Eye (tissue), 1 donor: ENCODE measurements around the gene TAF11L9.
"Not testable (repeated sequence)": the region's sequence is repeated elsewhere in the genome, so short reads cannot be mapped to it uniquely, and the experiment has no call there.

ENCODE experiments used
- DNase-seq: peaks from one replicate; pipeline ENCODE4 v3.0.0-alpha.2; 2015

TAF11L9 gene

DNA sequence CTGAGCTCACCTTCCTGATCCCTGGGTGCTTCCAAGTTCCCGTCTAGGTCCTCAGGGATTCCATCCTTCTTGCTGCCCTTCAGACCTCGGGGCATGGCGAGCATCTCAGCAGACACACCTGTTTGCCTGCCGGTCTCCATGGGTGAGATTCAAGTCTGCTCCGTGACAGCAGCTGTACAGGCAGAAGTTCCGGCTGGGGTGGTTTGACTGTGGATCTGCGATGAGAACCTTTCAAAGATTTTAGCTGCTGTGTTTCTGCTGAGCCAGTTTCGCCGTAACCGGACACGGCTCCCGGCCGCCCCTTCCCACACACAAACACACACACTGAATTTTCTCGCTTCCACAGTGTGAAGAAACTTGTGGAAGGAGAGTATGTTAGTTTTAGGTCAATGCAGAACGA, at the start of gene TAF11L9:
TAF11L9 (minus strand) TSS at position 140 of the 400 bp plus-strand sequence.
- not testable (repeated sequence) for DNase-seq

DNA sequence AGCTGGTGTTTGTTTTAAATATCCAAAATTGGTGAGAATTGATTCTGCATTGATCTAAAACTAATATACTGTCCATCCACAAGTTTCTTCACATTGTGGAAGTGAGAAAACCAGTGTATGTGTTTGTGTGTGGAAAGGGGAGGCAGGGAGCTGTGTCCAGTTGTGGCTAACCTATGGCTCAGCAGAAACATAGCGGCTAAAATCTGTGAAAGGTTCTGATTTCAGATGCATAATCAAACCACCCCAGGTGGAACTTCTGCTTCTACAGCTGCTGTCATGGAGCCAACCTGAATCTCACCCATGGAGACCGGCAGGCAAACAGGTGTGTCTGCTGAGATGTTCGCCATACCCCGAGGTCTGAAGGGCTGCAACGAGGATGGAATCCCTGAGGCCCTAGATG, 40.0 kb upstream of the TAF11L9 start, which contains the start of gene TAF11L14:
TAF11L14 (plus strand) TSS at position 301 of the 400 bp plus-strand sequence.
- no peak for DNase-seq

DNA sequence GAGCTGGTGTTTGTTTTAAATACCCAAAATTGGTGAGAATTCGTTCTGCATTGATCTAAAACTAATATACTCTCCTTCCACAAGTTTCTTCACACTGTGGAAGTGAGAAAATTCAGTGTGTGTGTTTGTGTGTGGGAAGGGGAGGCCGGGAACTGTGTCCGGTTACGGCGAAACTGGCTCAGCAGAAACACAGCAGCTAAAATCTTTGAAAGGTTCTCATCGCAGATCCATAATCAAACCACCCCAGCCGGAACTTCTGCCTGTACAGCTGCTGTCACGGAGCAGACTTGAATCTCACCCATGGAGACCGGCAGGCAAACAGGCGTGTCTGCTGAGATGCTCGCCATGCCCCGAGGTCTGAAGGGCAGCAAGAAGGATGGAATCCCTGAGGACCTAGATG, 37.6 kb upstream of the TAF11L9 start, which contains the start of gene TAF11L13:
TAF11L13 (plus strand) TSS at position 301 of the 400 bp plus-strand sequence.
- DNase-seq: not testable (repeated sequence)

DNA sequence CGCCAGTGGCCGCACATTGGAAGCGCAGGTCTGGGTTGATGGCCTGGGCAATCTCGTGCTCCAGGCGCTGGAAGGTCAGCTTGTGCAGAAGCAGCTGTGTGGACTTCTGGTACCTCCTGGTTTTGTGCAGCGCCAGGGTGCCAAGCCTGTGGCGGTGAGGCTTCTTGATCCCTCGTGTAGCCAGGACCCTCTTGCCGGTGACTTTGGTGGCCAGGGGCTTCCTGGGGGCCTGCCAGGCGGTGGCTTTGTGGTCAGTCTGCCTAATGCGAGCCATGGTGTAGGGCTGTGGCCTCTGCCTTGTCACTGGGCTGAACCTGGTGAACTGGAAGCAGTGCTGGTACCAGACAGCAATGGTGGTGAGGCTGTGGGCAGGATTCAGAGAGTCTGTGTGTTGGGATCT, 31.5 kb upstream of the TAF11L9 start:
- no peak for DNase-seq

DNA sequence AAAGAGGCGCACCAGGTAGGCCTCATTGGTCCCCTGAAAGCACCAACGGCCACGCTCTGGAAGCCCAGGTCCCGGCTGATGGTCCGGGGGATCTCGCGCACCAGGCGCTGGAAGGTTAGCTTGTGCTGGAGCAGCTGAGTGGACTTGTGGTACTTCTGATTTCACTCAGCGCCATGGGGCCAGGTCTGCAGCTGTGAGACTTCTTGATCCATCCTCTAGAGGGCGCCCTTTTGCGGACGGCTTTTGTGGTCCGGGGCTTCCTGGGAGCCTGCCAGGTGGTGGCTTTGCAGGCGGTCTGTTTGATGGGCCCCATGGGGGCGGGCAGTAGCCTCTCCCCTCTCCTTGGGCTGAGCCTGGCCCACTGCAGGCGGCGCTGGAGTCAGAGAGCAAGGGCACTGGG, 26.4 kb upstream of the TAF11L9 start:
- no peak for DNase-seq

DNA sequence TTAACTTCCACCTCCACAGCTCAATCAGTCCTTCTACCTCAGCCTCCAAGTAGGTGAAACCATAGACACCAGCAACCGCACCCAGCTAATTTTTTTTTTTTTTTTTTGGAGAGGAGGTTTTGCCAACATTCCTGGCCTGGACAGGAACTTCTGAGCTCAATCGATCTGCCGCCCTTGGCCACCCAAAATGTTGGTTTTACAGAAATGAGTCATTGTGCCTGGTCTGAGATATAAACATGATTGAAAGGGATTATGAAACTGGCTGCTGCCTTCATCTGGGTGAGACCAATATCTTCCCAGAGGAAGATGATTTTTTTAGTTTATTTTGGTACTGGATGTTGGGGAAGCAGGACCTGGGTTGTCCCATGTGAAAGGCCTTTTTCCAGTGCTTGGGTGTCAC, 25.2 kb upstream of the TAF11L9 start:
- no peak for DNase-seq

DNA sequence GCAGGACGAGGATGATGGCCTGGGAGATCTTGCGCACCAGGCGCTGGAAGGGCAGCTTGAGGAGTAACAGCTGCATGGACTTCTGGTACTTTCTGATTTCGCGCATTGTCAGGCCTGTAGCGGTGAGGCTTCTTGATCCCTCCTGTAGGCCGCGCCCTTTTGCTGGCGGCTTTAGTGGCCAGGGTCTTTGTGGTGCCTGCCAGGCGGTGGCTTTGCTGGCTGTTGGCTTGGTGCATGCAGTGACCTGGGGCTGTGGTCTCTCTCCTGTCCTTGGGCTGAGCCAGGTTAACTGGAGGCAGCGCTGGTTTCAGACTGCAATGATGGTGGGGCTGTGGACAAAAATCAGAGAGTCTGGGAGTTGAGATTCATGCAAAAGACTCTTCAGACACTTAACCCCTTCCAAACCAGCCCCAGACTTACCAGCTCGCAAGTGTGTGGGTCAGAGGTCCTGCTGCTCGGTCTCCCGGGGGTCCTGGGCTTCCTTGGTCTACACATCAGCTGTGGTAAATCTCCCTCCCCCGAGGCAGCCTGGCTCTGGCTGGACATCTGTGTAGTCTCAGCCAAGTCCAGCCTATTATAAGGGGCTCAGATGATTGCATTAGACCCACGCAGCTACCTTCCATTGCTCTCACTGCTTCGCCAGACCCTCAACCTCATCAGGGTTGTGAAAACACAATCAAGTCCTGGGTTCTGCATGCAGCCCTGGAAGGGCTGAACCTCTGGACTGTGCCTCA, 20.8 kb upstream of the TAF11L9 start:
- DNase-seq: no peak

DNA sequence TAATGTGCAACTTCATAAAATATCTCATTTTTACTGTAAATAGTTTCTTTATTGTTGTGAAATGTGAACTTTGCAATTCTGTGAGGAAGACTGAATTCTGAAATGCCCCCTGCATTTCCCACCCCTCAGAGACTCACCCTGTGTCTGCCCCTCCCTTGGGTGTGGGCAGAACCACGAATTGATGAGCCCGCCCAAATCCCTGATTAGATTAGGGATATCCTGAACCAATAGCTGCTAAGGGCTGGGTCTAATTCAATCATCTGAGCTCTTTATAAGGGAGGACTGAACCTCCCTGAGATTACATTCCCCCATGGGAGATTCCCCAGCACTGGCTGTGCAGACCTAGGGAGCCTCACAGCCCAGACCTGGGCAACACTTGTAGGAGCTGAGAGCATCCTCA, 15.9 kb upstream of the TAF11L9 start, which contains the start of gene TAF11L12:
TAF11L12 (plus strand) TSS at position 301 of the 400 bp plus-strand sequence.
- not testable (repeated sequence) for DNase-seq

DNA sequence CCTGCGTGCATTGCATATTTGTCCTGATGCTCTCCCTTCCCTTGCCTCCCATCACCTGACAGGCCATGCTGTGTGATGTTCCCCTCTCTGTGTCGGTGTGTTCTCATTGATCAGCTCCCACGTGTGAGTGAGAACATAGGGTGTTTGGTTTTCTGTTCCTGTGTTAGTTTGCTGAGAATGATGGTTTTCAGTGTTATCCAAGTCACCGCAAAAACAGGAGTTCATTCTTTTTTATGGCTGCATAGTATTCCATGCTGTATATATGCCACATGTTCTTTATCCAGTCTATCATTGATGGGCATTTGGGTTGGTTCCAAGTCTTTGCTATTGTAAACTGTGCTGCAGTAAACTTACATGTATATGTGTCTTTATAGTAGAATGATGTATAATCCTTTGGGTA, 13.3 kb upstream of the TAF11L9 start:
- DNase-seq: not testable (repeated sequence)

DNA sequence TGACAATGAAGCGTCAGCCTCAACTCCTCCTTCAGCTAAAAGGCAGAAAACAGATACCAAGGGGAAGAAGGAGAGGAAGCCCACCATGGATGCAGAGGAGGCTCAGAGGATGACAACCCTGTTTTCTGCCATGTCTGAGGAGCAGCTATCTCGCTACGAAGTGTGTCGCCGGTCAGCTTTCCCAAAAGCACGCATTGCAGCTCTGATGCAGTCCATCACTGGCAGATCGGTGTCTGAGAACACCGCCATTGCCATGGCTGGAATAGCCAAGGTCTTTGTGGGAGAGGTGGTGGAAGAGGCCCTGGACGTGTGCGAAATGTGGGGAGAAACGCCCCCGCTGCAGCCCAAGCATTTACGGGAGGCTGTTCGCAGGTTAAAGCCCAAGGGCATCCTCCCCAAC, 10.8 kb upstream of the TAF11L9 start:
- DNase-seq: no peak

DNA sequence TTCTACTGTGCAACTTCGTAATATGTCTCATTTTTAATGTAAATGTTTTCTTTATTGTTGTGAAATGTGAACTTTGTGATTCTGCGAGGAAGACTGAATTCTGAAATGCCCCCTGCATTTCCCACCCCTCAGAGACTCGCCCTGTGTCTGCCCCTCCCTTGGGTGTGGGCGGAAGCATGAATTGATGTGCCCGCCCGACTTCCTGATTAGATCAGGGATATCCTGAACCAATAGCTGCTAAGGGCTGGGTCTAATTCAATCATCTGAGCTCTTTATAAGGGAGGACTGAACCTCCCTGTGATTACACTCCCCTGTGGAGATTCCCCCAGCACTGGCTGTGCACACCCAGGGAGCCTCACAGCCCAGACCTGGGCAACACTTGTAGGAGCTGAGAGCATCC, 9.7 kb upstream of the TAF11L9 start, which contains the start of gene TAF11L11:
TAF11L11 (plus strand) TSS at position 304 of the 400 bp plus-strand sequence.
- DNase-seq: not testable (repeated sequence)

DNA sequence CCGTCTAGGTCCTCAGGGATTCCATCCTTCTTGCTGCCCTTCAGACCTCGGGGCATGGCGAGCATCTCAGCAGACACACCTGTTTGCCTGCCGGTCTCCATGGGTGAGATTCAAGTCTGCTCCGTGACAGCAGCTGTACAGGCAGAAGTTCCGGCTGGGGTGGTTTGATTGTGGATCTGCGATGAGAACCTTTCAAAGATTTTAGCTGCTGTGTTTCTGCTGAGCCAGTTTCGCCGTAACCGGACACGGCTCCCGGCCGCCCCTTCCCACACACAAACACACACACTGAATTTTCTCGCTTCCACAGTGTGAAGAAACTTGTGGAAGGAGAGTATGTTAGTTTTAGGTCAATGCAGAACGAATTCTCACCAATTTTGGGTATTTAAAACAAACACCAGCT, 3.5 kb upstream of the TAF11L9 start, which contains the start of gene TAF11L10:
TAF11L10 (minus strand) TSS at position 101 of the 400 bp plus-strand sequence.
- DNase-seq: not testable (repeated sequence)

DNA sequence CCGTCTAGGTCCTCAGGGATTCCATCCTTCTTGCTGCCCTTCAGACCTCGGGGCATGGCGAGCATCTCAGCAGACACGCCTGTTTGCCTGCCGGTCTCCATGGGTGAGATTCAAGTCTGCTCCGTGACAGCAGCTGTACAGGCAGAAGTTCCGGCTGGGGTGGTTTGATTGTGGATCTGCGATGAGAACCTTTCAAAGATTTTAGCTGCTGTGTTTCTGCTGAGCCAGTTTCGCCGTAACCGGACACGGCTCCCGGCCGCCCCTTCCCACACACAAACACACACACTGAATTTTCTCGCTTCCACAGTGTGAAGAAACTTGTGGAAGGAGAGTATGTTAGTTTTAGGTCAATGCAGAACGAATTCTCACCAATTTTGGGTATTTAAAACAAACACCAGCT, 3.3 kb downstream of the TAF11L9 start, which contains the start of gene TAF11L8:
TAF11L8 (minus strand) TSS at position 101 of the 400 bp plus-strand sequence.
- DNase-seq: not testable (repeated sequence)

DNA sequence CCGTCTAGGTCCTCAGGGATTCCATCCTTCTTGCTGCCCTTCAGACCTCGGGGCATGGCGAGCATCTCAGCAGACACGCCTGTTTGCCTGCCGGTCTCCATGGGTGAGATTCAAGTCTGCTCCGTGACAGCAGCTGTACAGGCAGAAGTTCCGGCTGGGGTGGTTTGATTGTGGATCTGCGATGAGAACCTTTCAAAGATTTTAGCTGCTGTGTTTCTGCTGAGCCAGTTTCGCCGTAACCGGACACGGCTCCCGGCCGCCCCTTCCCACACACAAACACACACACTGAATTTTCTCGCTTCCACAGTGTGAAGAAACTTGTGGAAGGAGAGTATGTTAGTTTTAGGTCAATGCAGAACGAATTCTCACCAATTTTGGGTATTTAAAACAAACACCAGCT, 8.5 kb downstream of the TAF11L9 start, which contains the start of gene TAF11L7:
TAF11L7 (minus strand) TSS at position 101 of the 400 bp plus-strand sequence.
- DNase-seq: not testable (repeated sequence)
